ENCODE measurements around the gene NRP2. TPM values are rescaled to one million over a fixed set of nuclear protein-coding genes. Genes with fewer than 3 reads are reported as not detected.

Gene NRP2
- total RNA-seq, 1 donor from 2014 or later: 76.7 TPM

DNA sequence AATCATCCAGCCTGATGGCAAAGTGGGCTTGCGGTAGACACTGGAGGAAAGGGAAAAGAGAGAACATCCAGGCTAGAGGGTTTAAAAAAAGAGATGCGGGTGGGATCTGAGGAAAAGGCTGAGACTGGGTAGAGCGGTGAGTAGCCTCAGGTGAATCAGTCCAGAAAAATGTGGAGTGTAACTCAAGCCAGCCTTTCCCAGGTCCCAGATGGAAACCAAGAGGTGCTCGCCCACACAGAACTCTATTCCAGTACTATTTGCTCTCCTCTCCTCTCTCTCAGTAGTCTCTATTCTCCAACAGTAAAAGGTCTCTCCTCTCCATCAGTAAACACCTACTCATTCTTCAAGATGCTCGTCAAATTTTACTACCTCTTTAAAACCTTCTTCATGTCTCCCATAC, 38.3 kb upstream of the NRP2 start:
- Histone ChIP-seq H4K20me1 (ENCODE audit: insufficient read depth, low read length) (no peaks in the 10 kb centered on the region), H3K4me2 (ENCODE audit: low read length) (peak overlapping the region; percentile 38), H2AFZ (ENCODE audit: low read depth, low read length) (peak overlapping the region; percentile 26), H3K9me3 (ENCODE audit: insufficient read depth, low read depth, low read length) (no peaks in the 10 kb centered on the region), H3K4me3 (ENCODE audit: insufficient read depth, low read depth, low read length) (no peak overlapping the region), H3K9ac (ENCODE audit: low read length) (no peak overlapping the region), H3K4me1 (ENCODE audit: insufficient read depth, low read length) (peaks cover 4% of the 10 kb centered on the region), H3K36me3 (ENCODE audit: insufficient read depth, low read length) (no peaks in the 10 kb centered on the region), H3K27me3 (ENCODE audit: insufficient read depth, low read length) (no peaks in the 10 kb centered on the region), H3K27ac (ENCODE audit: low read depth, low read length) (no peak overlapping the region), H3K79me2 (ENCODE audit: insufficient read depth, low read length) (no peaks in the 10 kb centered on the region)
- H3K27ac Mint-ChIP-seq (ENCODE audit: unreplicated experiment): no peak overlapping the region
- H3K9me3 Mint-ChIP-seq (ENCODE audit: unreplicated experiment): peaks cover 1% of the 10 kb centered on the region
- no peaks in the 10 kb centered on the region for H3K27me3 Mint-ChIP-seq (ENCODE audit: low read depth, unreplicated experiment)
- H3K4me1 Mint-ChIP-seq (ENCODE audit: low read depth, unreplicated experiment): peaks cover 7% of the 10 kb centered on the region
- DNase-seq (ENCODE audit: low read depth): peak; percentile 44
- FAIRE-seq: peak; percentile 5
- H3K36me3 Mint-ChIP-seq (ENCODE audit: low read depth, unreplicated experiment): no peaks in the 10 kb centered on the region
- TF ChIP-seq EZH2 (IDR thresholded peaks at IDR 0.05; ENCODE audit: insufficient read depth, low read length): no peak
- TF ChIP-seq, protein P1, sequence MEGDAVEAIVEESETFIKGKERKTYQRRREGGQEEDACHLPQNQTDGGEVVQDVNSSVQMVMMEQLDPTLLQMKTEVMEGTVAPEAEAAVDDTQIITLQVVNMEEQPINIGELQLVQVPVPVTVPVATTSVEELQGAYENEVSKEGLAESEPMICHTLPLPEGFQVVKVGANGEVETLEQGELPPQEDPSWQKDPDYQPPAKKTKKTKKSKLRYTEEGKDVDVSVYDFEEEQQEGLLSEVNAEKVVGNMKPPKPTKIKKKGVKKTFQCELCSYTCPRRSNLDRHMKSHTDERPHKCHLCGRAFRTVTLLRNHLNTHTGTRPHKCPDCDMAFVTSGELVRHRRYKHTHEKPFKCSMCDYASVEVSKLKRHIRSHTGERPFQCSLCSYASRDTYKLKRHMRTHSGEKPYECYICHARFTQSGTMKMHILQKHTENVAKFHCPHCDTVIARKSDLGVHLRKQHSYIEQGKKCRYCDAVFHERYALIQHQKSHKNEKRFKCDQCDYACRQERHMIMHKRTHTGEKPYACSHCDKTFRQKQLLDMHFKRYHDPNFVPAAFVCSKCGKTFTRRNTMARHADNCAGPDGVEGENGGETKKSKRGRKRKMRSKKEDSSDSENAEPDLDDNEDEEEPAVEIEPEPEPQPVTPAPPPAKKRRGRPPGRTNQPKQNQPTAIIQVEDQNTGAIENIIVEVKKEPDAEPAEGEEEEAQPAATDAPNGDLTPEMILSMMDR (IDR thresholded peaks at IDR 0.05; ENCODE audit: insufficient read depth, low read depth, low read length): no peak
- H3K4me3 Mint-ChIP-seq (ENCODE audit: unreplicated experiment): no peak overlapping the region

- Histone ChIP-seq H2AFZ (ENCODE audit: low read depth, low read length) (no peak overlapping the region), H3K9me3 (ENCODE audit: insufficient read depth, low read depth, low read length) (no peaks in the 10 kb centered on the region), H3K27me3 (ENCODE audit: insufficient read depth, low read length) (no peaks in the 10 kb centered on the region), H3K9ac (ENCODE audit: low read length) (no peak overlapping the region), H3K4me3 (ENCODE audit: insufficient read depth, low read depth, low read length) (no peak overlapping the region), H3K36me3 (ENCODE audit: insufficient read depth, low read length) (no peaks in the 10 kb centered on the region), H3K4me1 (ENCODE audit: insufficient read depth, low read length) (peaks cover 15% of the 10 kb centered on the region), H3K27ac (ENCODE audit: low read depth, low read length) (no peak overlapping the region), H3K4me2 (ENCODE audit: low read length) (no peak overlapping the region), H3K79me2 (ENCODE audit: insufficient read depth, low read length) (no peaks in the 10 kb centered on the region), H4K20me1 (ENCODE audit: insufficient read depth, low read length) (no peaks in the 10 kb centered on the region)
- Mint-ChIP-seq H3K9me3 (ENCODE audit: unreplicated experiment) (no peaks in the 10 kb centered on the region), H3K4me3 (ENCODE audit: unreplicated experiment) (no peak overlapping the region), H3K36me3 (ENCODE audit: low read depth, unreplicated experiment) (no peaks in the 10 kb centered on the region), H3K27me3 (ENCODE audit: low read depth, unreplicated experiment) (no peaks in the 10 kb centered on the region), H3K4me1 (ENCODE audit: low read depth, unreplicated experiment) (peaks cover 15% of the 10 kb centered on the region), H3K27ac (ENCODE audit: unreplicated experiment) (no peak overlapping the region)
- FAIRE-seq (no peak), DNase-seq (ENCODE audit: low read depth) (no peak)
- TF ChIP-seq, protein P1 (IDR thresholded peaks at IDR 0.05; ENCODE audit: insufficient read depth, low read depth, low read length): no peak
- TF ChIP-seq EZH2 (IDR thresholded peaks at IDR 0.05; ENCODE audit: insufficient read depth, low read length): no peak
Measured at GRCh38 chr2:205646680-205647079, 35.6 kb upstream of the NRP2 start.

DNA sequence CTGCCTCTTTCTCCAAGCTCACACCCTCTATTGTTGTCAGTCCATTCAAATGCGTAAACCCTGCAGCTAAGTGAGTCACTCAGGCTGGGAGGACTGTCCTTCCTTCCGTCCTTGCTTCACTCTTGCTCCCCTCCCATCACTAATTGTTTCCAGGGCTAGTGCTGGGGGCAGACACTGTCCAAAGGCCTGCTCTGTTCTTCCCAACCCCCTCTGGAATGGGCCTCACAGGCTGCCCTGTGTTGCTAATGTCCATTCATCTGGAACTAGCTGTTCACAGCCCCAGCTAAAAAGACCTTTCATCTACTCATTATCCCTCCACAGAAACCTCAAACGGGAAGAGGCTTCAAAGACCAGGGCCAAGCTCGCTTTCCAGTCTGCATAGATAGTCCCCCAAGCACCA, 31.9 kb upstream of the NRP2 start:
- Histone ChIP-seq H3K27me3 (ENCODE audit: insufficient read depth, low read length) (no peaks in the 10 kb centered on the region), H3K9ac (ENCODE audit: low read length) (no peak overlapping the region), H3K9me3 (ENCODE audit: insufficient read depth, low read depth, low read length) (no peaks in the 10 kb centered on the region), H3K36me3 (ENCODE audit: insufficient read depth, low read length) (no peaks in the 10 kb centered on the region), H3K4me1 (ENCODE audit: insufficient read depth, low read length) (peaks cover 10% of the 10 kb centered on the region), H3K4me3 (ENCODE audit: insufficient read depth, low read depth, low read length) (no peak overlapping the region), H3K79me2 (ENCODE audit: insufficient read depth, low read length) (no peaks in the 10 kb centered on the region), H4K20me1 (ENCODE audit: insufficient read depth, low read length) (no peaks in the 10 kb centered on the region), H2AFZ (ENCODE audit: low read depth, low read length) (peak overlapping the region; percentile 67), H3K27ac (ENCODE audit: low read depth, low read length) (peak overlapping the region; percentile 20), H3K4me2 (ENCODE audit: low read length) (peak overlapping the region; percentile 6)
- Mint-ChIP-seq H3K9me3 (ENCODE audit: unreplicated experiment) (no peaks in the 10 kb centered on the region), H3K36me3 (ENCODE audit: low read depth, unreplicated experiment) (no peaks in the 10 kb centered on the region), H3K4me1 (ENCODE audit: low read depth, unreplicated experiment) (peaks cover 15% of the 10 kb centered on the region), H3K27me3 (ENCODE audit: low read depth, unreplicated experiment) (no peaks in the 10 kb centered on the region), H3K27ac (ENCODE audit: unreplicated experiment) (no peak overlapping the region), H3K4me3 (ENCODE audit: unreplicated experiment) (no peak overlapping the region)
- FAIRE-seq (peak; percentile 47), DNase-seq (ENCODE audit: low read depth) (peak; percentile 65)
- no peak for TF ChIP-seq EZH2 (IDR thresholded peaks at IDR 0.05; ENCODE audit: insufficient read depth, low read length)
- TF ChIP-seq, protein P1 (IDR thresholded peaks at IDR 0.05; ENCODE audit: insufficient read depth, low read depth, low read length): no peak

Measured in astrocyte (in vitro differentiated cells and primary cell).